IMR-90 (cell line): ENCODE measurements around the gene VPS26A. TPM values are rescaled to one million over a fixed set of nuclear protein-coding genes. Genes with fewer than 3 reads are reported as not detected.

ENCODE experiments used
- CHD1 ChIP-seq: IDR thresholded peaks from 2 replicates; pipeline ENCODE4 v1.6.1; 2012; ENCODE audit warnings: low read depth, low read length, improper control_type of control experiment
- FOS ChIP-seq: fragments of 150-350 bp; IDR thresholded peaks from 2 replicates; pipeline ENCODE4 v1.6.1; 2016; ENCODE audit warnings: low read depth, low read length
- POLR2A ChIP-seq: IDR thresholded peaks from 2 replicates; pipeline ENCODE4 v1.6.1; 2012; ENCODE audit warnings: mild to moderate bottlenecking, low read depth, low read length
- RAD21 ChIP-seq: IDR thresholded peaks from 2 replicates; pipeline ENCODE4 v1.6.1; 2012; ENCODE audit warnings: low read length, improper control_type of control experiment
- RFX5 ChIP-seq: IDR thresholded peaks from 2 replicates; pipeline ENCODE4 v1.8.0; 2012; ENCODE audit warnings: low read depth, mild to moderate bottlenecking, low read length, moderate library complexity
- polyA plus RNA-seq, 3 experiments: library from polyadenylated mRNA; depleted of rRNA; stranded (reverse); fragments of >200 nt; gene quantifications; 2 replicates each; pipeline ENCODE4 v1.2.3, GENCODE V29; 2012; ENCODE audit warnings: low replicate concordance in 1 of 3
- total RNA-seq: library from RNA; depleted of rRNA; stranded (reverse); fragments of >200 nt; gene quantifications from 2 replicates; pipeline ENCODE4 v1.2.3, GENCODE V29; 2012

The VPS26A gene
- total and polyA plus RNA-seq, 2 of the 4 experiments (the other 2 are of a cell fraction), result 7.2 to 18.7 TPM

GRCh38 chr10:69089638-69090599, 34.1 kb upstream of the VPS26A start (continued):
- TF ChIP-seq CHD1, result no peak
- no peak for TF ChIP-seq FOS
- no peak for TF ChIP-seq RFX5
- no peak for TF ChIP-seq POLR2A
- no peak for TF ChIP-seq RAD21
